ENCODE data around the gene ATP7A. TPM values are rescaled to one million over a fixed set of nuclear protein-coding genes. Genes with fewer than 3 reads are reported as not detected.
A peak's percentile ranks its signal among the peaks of the same experiment; 100 is the strongest.
"Not testable (repeated sequence)": the region's sequence is repeated elsewhere in the genome, so short reads cannot be mapped to it uniquely, and the experiment has no call there.

The ATP7A gene
- total RNA-seq, 1 experiment from 2014 or later: 16.1 TPM

DNA sequence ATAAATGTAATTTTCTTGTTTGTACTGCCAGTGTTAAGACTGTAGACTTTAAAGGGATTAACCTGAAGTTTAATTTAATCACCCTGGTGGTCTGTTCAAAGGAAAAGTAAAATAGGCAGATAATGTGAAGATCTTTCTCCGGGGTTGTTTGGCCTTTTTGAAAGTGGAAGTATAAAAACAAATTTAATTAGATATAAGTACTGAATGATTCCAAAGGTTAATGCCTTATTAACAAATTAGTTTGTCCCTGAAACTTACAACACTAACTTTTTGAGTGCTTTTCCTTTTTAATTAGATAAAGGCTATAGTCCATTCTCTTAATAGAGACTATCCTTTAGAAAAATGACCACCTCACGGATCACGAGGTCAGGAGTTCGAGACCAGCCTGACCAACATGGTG lies 69.4 kb downstream of the ATP7A start:
- no peak for DNase-seq (ENCODE audit: low read depth, low spot score)
- in situ Hi-C loops (cut with HindIII; ENCODE audit: low pct_unique_long_range_greater_than_20kb, low sequenced_read_pairs): no loop called here

GRCh38 chrX:78011846-78012245 lies 101.4 kb downstream of the ATP7A start:
- DNase-seq (ENCODE audit: low read depth, low spot score): no peak
- in situ Hi-C loops (cut with HindIII; ENCODE audit: low pct_unique_long_range_greater_than_20kb, low sequenced_read_pairs): no loop called here

- DNase-seq (ENCODE audit: low read depth, low spot score): no peak
- in situ Hi-C loops (cut with HindIII; ENCODE audit: low pct_unique_long_range_greater_than_20kb, low sequenced_read_pairs): no loop called here
These were observed 109.3 kb downstream of the ATP7A start for GRCh38 chrX:78019586-78020483.

GRCh38 chrX:78024349-78025059 lies 114.0 kb downstream of the ATP7A start:
- DNase-seq (ENCODE audit: low read depth, low spot score): peak; percentile 68
- in situ Hi-C loops (cut with HindIII; ENCODE audit: low pct_unique_long_range_greater_than_20kb, low sequenced_read_pairs): no loop called here

DNA sequence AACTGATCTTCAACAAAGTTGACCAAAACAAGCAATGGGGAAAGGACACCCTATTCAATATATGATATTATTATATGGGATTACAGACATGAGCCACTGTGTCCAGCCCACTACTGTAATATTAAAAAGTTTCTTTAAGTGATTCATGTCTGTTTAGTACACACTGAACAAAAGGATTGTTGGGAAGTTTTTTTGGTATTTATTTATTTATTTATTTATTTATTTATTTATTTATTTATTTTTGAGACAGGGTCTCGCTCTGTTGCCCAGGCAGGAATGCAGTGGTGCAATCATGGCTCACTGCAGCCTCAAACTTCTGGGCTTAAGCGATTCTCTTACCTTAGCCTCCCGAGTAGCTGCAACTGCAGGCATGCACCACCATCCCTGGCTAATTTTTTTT lies 117.3 kb downstream of the ATP7A start:
- no peak for DNase-seq (ENCODE audit: low read depth, low spot score)
- in situ Hi-C loops (cut with HindIII; ENCODE audit: low pct_unique_long_range_greater_than_20kb, low sequenced_read_pairs): no loop called here

DNA sequence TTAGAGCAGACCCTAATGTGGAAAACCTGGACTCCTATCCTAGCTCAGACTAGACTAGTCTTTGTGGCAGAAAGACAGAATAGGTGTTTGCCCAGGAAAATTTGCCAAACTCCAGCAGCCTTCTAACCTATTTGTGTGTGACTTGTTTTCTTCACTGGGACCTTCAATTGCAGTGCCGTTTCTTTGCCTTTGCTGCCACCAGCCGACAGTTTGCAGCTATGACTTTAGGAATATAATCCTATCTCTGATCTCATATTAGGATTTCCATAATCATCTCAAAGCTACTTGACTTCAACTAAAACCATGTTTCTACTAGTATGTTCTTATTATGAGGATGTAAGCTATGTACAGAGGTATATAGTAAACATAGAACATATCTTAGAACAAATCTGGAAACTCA lies 119.2 kb downstream of the ATP7A start:
- in situ Hi-C loops (cut with HindIII; ENCODE audit: low pct_unique_long_range_greater_than_20kb, low sequenced_read_pairs): no loop called here
- peak; percentile 63 for DNase-seq (ENCODE audit: low read depth, low spot score)

- in situ Hi-C loops (cut with HindIII; ENCODE audit: low pct_unique_long_range_greater_than_20kb, low sequenced_read_pairs): no loop called here
- DNase-seq (ENCODE audit: low read depth, low spot score): no peak
These were observed 124.6 kb downstream of the ATP7A start for GRCh38 chrX:78035061-78035460.

- no peak for DNase-seq (ENCODE audit: low read depth, low spot score)
- in situ Hi-C loops (cut with HindIII; ENCODE audit: low pct_unique_long_range_greater_than_20kb, low sequenced_read_pairs): no loop called here
These were observed 127.4 kb downstream of the ATP7A start for GRCh38 chrX:78037881-78038280.

- DNase-seq (ENCODE audit: low read depth, low spot score): no peak
- in situ Hi-C loops (cut with HindIII; ENCODE audit: low pct_unique_long_range_greater_than_20kb, low sequenced_read_pairs): no loop called here
These were observed 132.1 kb downstream of the ATP7A start for GRCh38 chrX:78042601-78043000.

DNA sequence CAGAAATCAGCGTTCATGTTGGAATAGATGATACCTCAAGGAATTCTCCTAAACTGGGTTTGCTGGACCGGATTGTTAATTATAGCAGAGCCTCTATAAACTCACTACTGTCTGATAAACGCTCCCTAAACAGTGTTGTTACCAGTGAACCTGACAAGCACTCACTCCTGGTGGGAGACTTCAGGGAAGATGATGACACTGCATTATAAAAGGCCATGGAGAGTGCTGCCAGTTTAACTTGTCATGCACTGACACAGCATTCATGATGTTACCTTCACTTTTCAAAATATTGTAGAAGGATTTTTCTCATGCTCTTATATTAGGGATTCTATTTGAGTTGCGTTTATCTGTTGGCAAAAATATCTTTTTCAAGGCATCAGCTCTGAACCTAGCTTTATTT lies 135.9 kb downstream of the ATP7A start:
- in situ Hi-C loops (cut with HindIII; ENCODE audit: low pct_unique_long_range_greater_than_20kb, low sequenced_read_pairs): no loop called here
- DNase-seq (ENCODE audit: low read depth, low spot score): no peak

DNA sequence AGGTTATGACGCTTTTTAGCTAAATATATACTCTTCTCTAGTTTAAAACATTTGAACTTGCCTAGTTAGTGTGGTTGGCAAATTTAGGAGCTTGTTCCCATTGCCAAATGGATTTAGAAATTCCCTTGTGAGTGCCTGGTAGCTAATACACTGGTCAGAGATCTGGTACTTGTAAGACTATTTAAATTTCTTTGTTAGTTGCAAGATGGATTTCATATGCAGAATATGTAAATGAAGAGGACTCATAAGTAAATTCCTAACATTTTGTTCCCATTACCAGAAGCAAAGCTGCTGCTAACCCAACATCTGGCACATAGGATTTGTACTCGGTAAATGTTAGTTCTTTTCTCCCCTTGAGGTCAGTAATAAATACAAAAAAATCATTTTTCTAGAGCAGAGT lies 137.6 kb downstream of the ATP7A start:
- in situ Hi-C loops (cut with HindIII; ENCODE audit: low pct_unique_long_range_greater_than_20kb, low sequenced_read_pairs): no loop called here

DNA sequence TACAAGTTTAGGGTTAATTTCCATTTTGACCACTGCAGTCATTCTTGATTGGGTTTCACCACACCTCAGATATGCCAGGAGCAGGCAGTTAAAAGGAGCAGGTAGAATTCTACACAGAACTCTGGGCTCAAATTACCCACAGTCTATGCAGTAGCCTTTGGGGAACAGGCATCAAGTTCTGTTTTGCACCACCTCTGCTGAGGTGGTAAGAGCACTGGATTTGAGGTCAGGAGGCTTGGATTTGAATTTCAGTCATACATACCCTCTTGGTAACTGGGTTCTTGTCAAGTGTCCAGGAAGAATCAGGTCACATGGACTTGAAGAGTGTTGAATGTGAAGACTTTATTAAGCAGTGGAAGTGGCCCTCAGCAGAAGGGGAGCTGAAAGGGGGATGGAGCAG lies 153.2 kb downstream of the ATP7A start:
- peak; percentile 1 for DNase-seq (ENCODE audit: low read depth, low spot score)
- in situ Hi-C loops (cut with HindIII; ENCODE audit: low pct_unique_long_range_greater_than_20kb, low sequenced_read_pairs): no loop called here

More for the DNA sequence above, 137.6 kb downstream of the ATP7A start:
- no peak for DNase-seq (ENCODE audit: low read depth, low spot score)

- DNase-seq (ENCODE audit: low read depth, low spot score): no peak
These were observed 153.7 kb downstream of the ATP7A start for GRCh38 chrX:78064152-78064551.

GRCh38 chrX:78064698-78065601 lies 154.5 kb downstream of the ATP7A start:
- in situ Hi-C loops (cut with HindIII; ENCODE audit: low pct_unique_long_range_greater_than_20kb, low sequenced_read_pairs): not testable (repeated sequence)
- peak; percentile 86 for DNase-seq (ENCODE audit: low read depth, low spot score)

More at GRCh38 chrX:78064152-78064551, 153.7 kb downstream of the ATP7A start:
- in situ Hi-C loops (cut with HindIII; ENCODE audit: low pct_unique_long_range_greater_than_20kb, low sequenced_read_pairs): no loop called here

GRCh38 chrX:78066110-78066509 lies 155.6 kb downstream of the ATP7A start:
- in situ Hi-C loops (cut with HindIII; ENCODE audit: low pct_unique_long_range_greater_than_20kb, low sequenced_read_pairs): no loop called here
- no peak for DNase-seq (ENCODE audit: low read depth, low spot score)

DNA sequence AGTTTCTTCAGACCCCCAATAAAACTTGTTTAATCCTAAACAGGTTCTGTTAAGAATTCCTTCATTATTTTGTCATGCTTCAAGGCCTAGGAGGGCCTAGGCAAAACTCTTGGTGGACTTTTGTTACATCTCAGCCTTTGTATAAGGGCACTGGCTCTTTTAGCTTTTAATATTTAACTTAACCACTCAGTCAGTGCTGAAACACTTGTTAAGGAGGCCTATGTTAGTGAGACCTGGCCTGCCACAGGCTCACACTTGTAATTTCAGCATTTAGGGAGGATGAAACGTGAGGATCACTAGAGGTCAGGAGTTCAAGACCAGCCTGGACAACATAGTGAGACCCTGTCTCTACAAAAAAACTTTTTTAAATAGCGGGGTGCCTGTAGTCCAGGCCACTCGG lies 160.8 kb downstream of the ATP7A start:
- in situ Hi-C loops (cut with HindIII; ENCODE audit: low pct_unique_long_range_greater_than_20kb, low sequenced_read_pairs): no loop called here
- no peak for DNase-seq (ENCODE audit: low read depth, low spot score)

- in situ Hi-C loops (cut with HindIII; ENCODE audit: low pct_unique_long_range_greater_than_20kb, low sequenced_read_pairs); DNase-seq (ENCODE audit: low read depth, low spot score): not testable (repeated sequence)
These were observed 162.9 kb downstream of the ATP7A start for GRCh38 chrX:78073147-78074077.
